OCI-LY7 (cell line): ENCODE data around the gene ZGPAT. TPM values are rescaled to one million over a fixed set of nuclear protein-coding genes. Genes with fewer than 3 reads are reported as not detected.
A peak's percentile ranks its signal among the peaks of the same experiment; 100 is the strongest.

Experiments
- BruUV-seq: library from RNA; stranded (reverse); fragments of 400-500 nt; replicated peaks from 2 replicates; lab custom pipeline; 2021; lab: Mats Ljungman, UMichigan
- CTCF ChIA-PET: fragments of 300-600 bp; sonication (Branson Sonifier 250); formaldehyde crosslinking; loops from one replicate; lab custom pipeline; 2022; ENCODE audit warnings: antibody characterized with exemption; ENCODE audit not compliant: unreplicated experiment; lab: Charles Lee
- POLR2A ChIA-PET: fragments of 300-600 bp; sonication (Branson Sonifier 250); formaldehyde crosslinking; loops from one replicate; lab custom pipeline; 2022; ENCODE audit warnings: antibody characterized with exemption; lab: Charles Lee
- DNase-seq: peaks from one replicate; pipeline ENCODE4 v3.0.0-alpha.2; 2015; ENCODE audit warnings: low spot score
- H2AFZ ChIP-seq: fragments of 200-600 bp; sonication (generic), shearing (Covaris generic); 2 replicates; pipeline ENCODE4 v1.6.1; 2014; ENCODE audit warnings: mild to moderate bottlenecking, antibody characterized with exemption, low read length, moderate library complexity
- H3K27ac ChIP-seq: fragments of 200-600 bp; sonication (generic); 2 replicates; pipeline ENCODE4 v1.5.1; 2014; ENCODE audit warnings: mixed run types, low read depth, mild to moderate bottlenecking, moderate library complexity, low read length, inconsistent platforms; ENCODE audit not compliant: poor library complexity, severe bottlenecking
- H3K36me3 ChIP-seq: fragments of 200-600 bp; sonication (generic); 2 replicates; pipeline ENCODE4 v1.6.1; 2014; ENCODE audit warnings: mild to moderate bottlenecking, antibody characterized with exemption, low read length, moderate library complexity, mixed read lengths; ENCODE audit not compliant: insufficient read depth
- H3K4me1 ChIP-seq: fragments of 200-600 bp; sonication (generic); 2 replicates; pipeline ENCODE4 v1.5.1; 2014; ENCODE audit warnings: mild to moderate bottlenecking, low read length; ENCODE audit not compliant: insufficient read depth, poor library complexity, severe bottlenecking
- H3K4me2 ChIP-seq: fragments of 200-600 bp; sonication (generic); 2 replicates; pipeline ENCODE4 v1.6.1; 2014; ENCODE audit warnings: mild to moderate bottlenecking, low read length
- H3K4me3 ChIP-seq: fragments of 200-600 bp; sonication (generic); 2 replicates; pipeline ENCODE4 v1.5.1; 2014; ENCODE audit warnings: mild to moderate bottlenecking, low read depth, low read length; ENCODE audit not compliant: poor library complexity, severe bottlenecking
- H3K79me2 ChIP-seq: fragments of 200-600 bp; sonication (generic); 2 replicates; pipeline ENCODE4 v1.6.1; 2016; ENCODE audit warnings: low read depth, mild to moderate bottlenecking, low read length, moderate library complexity, mixed read lengths; ENCODE audit not compliant: insufficient read depth
- H3K9me2 ChIP-seq: fragments of 200-600 bp; sonication (generic); 2 replicates; pipeline ENCODE4 v1.6.1; 2016; ENCODE audit warnings: mild to moderate bottlenecking, low read length, mixed read lengths; ENCODE audit not compliant: insufficient read depth
- H3K9me3 ChIP-seq: fragments of 200-600 bp; sonication (generic); 2 replicates; pipeline ENCODE4 v1.6.1; 2014; ENCODE audit warnings: mild to moderate bottlenecking, mixed run types, low read length, mixed read lengths
- H4K20me1 ChIP-seq: fragments of 200-600 bp; sonication (generic); 2 replicates; pipeline ENCODE4 v1.6.1; 2014; ENCODE audit warnings: mild to moderate bottlenecking, antibody characterized with exemption, low read length, moderate library complexity, mixed read lengths; ENCODE audit not compliant: insufficient read depth
- EZH2phosphoT487 ChIP-seq: fragments of 200-600 bp; sonication (generic); IDR thresholded peaks from 2 replicates; pipeline ENCODE4 v1.6.1; 2018; ENCODE audit warnings: low read depth, borderline replicate concordance, mild to moderate bottlenecking, mixed run types, antibody characterized with exemption, low read length, moderate library complexity, mixed read lengths
- intact Hi-C: fragments of 100-400 bp; cut with micrococcal nuclease; formaldehyde crosslinking; loops from one replicate; pipeline ENCODE4 v1.10.0; 2022; ENCODE audit not compliant: unreplicated experiment
- total RNA-seq, 2 experiments: library from RNA; depleted of rRNA in 1 of 2; stranded (reverse); fragments of >200 nt in 1 of 2; shearing (Covaris generic) in 1 of 2; gene quantifications; 2 replicates each; pipeline ENCODE4 v1.2.3, GENCODE V29; 2014 to 2022
- TF ChIP-seq, protein P1 (sequence below): fragments of 200-600 bp; sonication (generic); conservative IDR thresholded peaks from 2 replicates; pipeline ENCODE4 v1.5.1; 2014; ENCODE audit warnings: mild to moderate bottlenecking, antibody characterized with exemption, low read length, moderate library complexity, mixed read lengths

Gene ZGPAT
- total RNA-seq, 2 experiments from 2014 or later: 43.9 to 55.4 TPM

DNA sequence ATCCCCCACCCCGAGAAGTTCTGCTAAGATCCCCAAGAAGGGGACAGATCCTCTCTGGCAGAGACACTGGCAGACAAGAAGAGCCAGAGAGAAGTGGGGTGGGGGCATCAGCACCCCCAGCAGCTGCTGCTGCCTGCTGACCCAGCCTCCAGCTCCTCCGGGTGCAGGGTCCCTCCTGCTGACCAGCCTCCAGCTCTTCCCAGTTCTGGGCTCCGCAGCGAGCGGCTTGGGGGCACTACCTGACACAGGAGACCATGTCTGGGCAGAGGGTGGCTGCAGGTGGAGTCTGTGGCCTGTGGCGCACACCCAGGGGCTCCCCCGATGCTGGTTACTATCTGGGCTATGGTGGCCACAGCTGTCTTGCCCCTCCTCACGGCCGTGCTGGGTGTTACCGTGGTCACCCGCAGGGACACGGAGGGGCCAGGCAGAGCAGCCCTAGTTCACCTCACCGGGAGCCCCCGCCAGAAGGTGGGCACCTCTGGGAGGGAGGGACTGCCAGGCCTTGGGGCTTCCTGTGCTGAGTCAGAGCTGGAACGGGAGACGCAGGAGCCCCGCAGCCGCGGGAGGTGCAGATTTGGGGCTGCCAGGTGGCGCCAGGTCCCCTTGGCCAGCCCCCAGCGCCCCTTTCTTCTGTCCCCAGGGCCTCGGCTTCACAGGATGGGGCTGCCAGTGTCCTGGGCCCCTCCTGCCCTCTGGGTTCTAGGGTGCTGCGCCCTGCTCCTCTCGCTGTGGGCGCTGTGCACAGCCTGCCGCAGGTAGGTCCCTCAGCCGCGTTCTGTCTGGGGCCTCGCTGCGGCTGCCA is 29.3 kb downstream of the ZGPAT start:
- H3K36me3 ChIP-seq: peaks cover 58% of the 10 kb centered on the region
- DNase-seq: peak; percentile 63
- no peaks in the 10 kb centered on the region for H4K20me1 ChIP-seq
- no peaks in the 10 kb centered on the region for H3K9me3 ChIP-seq
- ChIA-PET POLR2A (interaction anchor here (0.7 to 1.7 kb wide), 4 partner anchors 9 to 79 kb away, joined by 3 to 13 read pairs (median 4); partner anchors contain the start of genes ARFRP1, RTEL1 and ZGPAT), CTCF (interaction anchor here (0.7 kb wide), 1 partner anchor 31 kb away, joined by 5 read pairs; no protein-coding TSS in a partner anchor)
- H3K79me2 ChIP-seq: peaks cover 2% of the 10 kb centered on the region
- peak overlapping the region; percentile 92 for H3K4me2 ChIP-seq
- BruUV-seq: no TSS peak
- H3K4me1 ChIP-seq: peaks cover 60% of the 10 kb centered on the region
- peak overlapping the region; percentile 89 for H3K27ac ChIP-seq
- no peak overlapping the region for H2AFZ ChIP-seq
- peak overlapping the region; percentile 70 for H3K4me3 ChIP-seq
- H3K9me2 ChIP-seq: no peaks in the 10 kb centered on the region
- intact Hi-C loops: loop anchor here (1.0 to 2.0 kb wide), 3 partner anchors 9 to 108 kb away; partner anchors contain the start of gene ARFRP1
- TF ChIP-seq, protein P1, sequence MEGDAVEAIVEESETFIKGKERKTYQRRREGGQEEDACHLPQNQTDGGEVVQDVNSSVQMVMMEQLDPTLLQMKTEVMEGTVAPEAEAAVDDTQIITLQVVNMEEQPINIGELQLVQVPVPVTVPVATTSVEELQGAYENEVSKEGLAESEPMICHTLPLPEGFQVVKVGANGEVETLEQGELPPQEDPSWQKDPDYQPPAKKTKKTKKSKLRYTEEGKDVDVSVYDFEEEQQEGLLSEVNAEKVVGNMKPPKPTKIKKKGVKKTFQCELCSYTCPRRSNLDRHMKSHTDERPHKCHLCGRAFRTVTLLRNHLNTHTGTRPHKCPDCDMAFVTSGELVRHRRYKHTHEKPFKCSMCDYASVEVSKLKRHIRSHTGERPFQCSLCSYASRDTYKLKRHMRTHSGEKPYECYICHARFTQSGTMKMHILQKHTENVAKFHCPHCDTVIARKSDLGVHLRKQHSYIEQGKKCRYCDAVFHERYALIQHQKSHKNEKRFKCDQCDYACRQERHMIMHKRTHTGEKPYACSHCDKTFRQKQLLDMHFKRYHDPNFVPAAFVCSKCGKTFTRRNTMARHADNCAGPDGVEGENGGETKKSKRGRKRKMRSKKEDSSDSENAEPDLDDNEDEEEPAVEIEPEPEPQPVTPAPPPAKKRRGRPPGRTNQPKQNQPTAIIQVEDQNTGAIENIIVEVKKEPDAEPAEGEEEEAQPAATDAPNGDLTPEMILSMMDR: 0 out of 2 replicates have a peak, but pooled peaks have one; percentile 36
- TF ChIP-seq EZH2phosphoT487: no peak

DNA sequence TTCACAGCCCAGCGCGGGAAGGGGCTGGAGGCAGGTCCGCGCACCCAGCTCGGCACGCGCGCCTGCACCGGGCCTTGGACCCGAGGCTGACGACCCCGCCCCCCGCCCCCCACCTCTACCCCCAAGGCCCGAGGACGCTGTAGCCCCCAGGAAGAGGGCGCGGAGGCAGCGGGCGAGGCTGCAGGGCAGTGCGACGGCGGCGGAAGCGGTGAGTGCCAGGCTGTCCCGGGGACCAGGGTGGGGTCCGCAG is 29.8 kb downstream of the ZGPAT start:
- Histone ChIP-seq H3K9me3 (no peaks in the 10 kb centered on the region), H4K20me1 (no peaks in the 10 kb centered on the region), H3K9me2 (no peaks in the 10 kb centered on the region), H3K27ac (peak overlapping the region; percentile 89), H3K79me2 (no peaks in the 10 kb centered on the region; the same call in none of the 2 replicates), H3K4me3 (peak overlapping the region; percentile 70), H3K36me3 (peaks cover 58% of the 10 kb centered on the region), H2AFZ (no peak overlapping the region), H3K4me1 (peaks cover 55% of the 10 kb centered on the region), H3K4me2 (peak overlapping the region; percentile 92)
- POLR2A ChIA-PET: interaction anchor here (1.2 to 1.7 kb wide), 2 partner anchors 9 to 30 kb away, joined by 5 to 13 read pairs; partner anchors contain the start of genes ARFRP1 and ZGPAT
- CTCF ChIA-PET: no interaction called here
- no TSS peak for BruUV-seq
- DNase-seq: no peak
- intact Hi-C loops: loop anchor here (1.0 to 2.0 kb wide), 2 partner anchors 9 to 109 kb away; no protein-coding TSS in a partner anchor
- TF ChIP-seq, protein P1: no peak
- TF ChIP-seq EZH2phosphoT487: no peak
